DMS114 treated with DMSO at 0.1 percent for 48 hours (cell line): ENCODE results near the gene LINC01488.

Experiments used
- DNase-seq: peaks from one replicate; lab custom pipeline; 2025; ENCODE audit not compliant: unreplicated experiment; lab: John Stamatoyannopoulos, UW

Gene LINC01488

DNA sequence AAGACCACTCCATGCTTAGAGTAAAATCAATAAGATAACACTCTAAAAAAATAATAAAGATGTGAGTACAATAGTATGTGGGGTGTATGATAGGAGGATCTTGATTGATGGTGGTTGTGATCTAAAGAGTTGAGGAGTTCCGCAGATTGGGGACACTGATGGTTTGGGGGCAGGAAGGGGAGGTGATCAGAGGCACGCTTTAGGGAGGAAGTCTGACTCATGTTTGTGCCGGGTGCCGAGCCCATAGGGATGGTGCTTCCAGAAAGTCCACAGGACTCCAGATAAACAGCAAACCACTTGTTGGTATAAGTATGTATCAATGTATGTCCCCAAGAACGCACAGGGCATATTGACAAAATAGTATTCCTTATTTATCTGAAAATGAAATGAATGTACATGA is 27.5 kb downstream of the LINC01488 start:
- DNase-seq, result no peak

DNA sequence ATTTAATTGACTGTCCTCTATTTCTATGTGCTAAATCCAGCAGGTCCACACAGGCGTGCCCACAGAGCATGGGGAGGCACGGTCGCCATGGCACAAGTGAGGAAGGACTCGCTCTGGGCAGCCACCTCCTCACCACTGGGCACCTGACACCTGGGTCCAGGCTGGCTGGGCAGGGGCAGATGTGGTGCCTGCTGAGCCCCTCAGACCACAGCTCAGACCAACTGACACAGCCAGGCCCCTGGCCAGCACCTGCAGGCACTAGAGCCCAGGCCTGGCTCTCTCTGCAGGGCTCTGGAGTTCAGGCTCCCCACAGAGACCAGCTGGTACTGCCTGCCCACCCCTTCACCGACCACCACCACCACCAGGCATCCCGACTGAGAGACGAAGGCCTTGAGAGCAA is 27.9 kb downstream of the LINC01488 start:
- DNase-seq, result no peak

DNA sequence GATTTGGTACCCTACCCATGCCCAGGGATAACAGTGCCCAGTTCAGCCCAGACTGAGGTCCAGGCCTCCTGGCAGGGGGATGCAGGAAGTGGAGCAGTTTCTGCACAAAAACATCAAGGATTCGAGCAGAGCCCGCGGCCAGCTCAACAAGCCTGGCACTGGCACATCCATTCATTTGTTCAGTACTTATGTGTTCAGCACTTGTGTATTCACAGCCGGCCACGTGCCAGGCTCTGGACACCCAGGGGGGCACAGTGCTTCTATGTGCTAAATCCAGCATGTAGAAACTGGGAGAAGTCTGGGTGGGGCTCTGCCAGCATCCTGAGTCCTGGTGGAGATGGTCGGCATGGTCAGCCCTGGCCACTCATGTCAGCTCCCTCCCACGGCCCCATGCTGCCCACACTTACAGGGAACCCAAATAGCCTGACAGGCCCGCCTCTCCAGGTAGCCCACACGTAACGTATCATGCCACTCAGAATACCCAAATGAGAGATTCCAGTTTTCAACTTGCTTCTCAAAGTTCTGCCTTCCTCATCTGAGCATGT is 28.5 kb downstream of the LINC01488 start:
- no peak for DNase-seq

DNA sequence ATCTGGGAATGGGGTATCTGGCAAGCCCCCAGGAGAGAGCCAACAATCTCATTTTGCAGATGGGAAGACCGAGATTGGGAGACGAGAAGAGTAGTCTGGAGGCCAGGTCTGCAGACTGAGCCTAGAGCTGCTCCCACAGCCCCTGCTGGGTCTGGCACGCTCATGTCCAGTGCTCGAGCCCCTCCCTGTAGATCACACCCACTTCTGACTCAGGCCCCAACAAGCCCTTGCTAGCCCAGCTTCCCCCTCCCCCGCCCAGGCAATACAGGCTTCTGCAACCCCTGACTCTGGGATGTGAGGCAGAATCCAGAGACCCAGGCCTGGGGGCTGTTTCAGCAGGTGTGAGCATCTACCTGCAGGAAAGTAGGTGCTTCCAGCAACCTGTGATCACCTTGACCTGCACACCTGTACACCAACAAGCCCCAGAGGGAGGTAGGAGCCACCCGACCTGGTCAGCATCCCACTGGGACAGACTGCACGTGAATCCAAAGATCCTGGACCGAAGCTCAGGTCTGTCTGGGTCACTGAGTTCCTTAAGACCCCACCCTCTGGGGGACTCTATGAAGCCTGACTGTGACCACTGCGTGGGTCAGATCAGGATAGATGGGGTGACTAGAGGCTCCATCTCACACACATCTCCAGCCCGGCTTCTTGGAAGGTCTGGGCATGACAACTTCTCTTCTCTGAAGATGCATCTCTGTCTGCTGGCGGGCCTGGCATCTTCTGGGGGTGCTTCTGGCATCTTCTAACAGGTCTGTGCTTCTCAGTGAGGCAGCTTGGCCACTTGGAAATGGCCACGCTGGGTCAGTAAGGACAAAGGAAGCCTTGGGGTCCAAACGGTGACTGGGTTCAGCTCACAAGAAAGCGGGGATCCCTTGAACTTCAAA is 29.3 kb downstream of the LINC01488 start:
- DNase-seq, result no peak

DNA sequence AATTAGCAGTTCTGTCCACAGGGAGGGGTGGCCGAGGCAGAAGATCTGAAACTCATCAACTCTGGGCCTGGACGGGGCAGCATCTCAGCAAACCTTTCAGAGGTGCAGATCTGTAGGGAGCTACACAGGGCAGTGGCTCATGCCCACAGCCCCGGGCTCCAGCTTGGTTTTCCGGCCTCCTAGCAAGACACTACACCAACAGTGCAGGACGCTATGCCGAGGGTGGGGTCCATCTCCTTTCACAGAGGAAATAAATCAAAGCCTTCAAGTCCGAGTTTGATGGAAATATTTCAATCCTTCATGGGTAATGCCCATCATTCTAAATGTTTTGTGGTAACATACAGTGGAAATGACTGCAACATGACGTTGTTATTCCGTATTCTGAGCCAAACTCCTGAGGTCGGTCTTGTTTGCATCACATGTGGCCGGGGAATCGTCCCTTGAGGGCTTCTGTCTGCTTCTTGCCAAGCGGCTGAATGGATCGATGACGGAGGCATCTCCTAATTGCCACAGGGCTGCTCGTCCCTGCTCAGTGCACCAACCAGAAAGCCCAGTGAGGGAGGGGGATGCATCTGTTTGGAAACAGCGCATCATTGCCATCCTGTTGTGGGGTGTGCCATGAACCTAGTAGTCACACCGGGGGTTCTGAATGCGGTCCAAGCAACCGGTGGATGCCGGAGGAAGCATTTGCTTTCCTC is 30.0 kb downstream of the LINC01488 start:
- no peak for DNase-seq

DNA sequence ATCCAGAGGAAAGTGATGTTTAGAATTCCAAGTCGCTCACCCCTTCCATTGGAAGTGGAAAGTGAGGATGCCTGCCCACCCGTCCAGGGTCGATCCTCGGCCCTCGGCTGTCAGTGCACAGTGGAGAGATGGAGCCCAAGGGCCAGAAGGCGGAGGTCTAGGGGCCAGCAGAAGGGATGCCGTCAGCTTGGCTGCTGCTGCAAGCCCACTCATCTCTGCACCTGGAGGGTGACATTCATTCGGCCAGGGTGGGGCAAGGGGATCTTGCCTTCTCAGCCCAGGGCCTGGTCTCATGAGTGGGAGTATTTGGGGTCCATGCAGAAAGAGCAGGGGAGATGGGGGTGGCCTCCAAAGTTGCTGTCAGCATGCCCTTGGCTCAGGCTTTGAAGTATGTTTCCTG is 30.7 kb downstream of the LINC01488 start:
- no peak for DNase-seq

DNA sequence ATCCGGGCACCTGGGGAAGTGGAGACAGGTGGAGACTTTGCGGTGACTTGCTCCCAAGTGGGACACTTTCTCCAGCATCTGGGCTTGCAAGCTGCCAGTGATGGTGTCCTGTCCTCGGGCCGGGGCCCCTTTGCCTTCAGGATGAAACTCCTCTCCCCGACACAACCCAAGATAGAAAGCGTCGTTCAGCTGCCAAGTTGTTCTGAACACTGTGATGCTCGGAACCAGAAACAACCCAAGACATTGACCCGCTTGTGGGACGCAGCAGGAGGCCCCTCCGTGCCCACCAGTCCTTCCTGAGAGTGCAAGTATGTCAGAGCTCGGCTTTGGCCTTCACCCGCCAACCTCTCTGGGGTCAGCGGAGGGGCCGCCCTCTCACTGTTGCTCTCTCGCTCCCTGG is 31.3 kb downstream of the LINC01488 start:
- no peak for DNase-seq

DNA sequence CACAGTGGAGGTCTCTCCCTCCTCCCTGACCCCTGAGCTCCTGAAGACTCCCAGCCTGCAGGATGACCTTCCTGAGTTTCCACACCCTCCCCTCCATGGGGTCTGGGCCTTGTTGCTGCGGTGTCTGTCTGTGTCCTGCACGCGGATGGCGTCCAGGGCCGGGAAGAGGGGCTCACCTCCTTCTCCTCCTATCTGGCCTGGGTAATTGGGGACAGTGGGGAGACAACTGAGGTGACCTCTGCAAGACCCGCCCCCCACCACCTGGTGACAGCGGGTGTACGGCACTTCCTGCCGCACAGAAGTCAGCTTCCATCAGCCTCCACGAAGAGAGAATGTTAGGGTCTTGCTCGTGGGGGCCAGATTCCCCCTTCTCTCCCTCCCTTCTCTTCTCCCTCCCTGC is 31.7 kb downstream of the LINC01488 start:
- no peak for DNase-seq

DNA sequence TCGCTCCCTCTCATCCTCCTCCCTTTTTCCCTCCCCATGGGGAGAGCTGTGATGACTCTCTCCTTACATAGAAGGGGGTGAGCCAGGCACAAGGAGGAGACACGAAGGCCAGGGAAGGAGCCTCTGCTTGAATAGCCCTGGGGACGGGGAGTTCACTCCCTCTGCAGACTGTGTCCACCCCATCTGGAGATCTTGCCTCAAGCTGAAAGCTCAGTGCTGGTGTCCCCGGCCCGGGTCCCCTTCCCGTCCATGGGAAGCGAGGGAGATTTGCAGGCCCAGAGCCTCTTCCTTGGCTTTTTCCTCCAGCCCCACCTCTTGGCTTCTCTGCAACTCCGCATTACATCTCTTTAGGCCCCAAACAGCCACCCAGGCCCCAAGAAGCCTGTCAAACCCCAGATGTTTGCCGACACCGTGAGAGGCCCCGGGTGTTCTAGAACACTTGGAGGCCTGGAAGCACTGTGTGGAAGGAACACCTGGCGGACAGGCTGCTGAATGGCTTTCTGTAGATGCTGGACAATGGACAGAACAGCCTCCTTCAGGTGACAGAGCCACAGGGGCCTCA is 32.3 kb downstream of the LINC01488 start:
- no peak for DNase-seq

DNA sequence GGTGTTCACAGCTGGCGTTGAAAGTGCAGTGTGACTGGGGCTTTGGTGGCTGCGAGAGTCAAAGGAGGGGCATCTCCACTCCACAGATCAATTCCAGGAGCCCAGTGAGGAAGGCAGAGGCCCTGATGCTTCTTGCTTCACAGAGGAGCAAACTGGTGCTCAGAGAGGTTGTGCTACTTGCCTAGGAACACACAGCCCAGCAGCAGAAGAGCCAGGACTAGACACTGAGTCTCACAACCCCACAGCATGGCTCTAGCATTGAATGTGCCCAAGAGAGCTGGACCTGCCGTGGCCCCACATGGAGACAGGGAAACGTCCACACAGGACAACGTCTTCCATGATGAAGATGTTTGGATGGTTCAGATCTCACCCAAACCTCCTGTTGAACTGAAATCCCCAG is 33.3 kb downstream of the LINC01488 start:
- DNase-seq, result no peak

DNA sequence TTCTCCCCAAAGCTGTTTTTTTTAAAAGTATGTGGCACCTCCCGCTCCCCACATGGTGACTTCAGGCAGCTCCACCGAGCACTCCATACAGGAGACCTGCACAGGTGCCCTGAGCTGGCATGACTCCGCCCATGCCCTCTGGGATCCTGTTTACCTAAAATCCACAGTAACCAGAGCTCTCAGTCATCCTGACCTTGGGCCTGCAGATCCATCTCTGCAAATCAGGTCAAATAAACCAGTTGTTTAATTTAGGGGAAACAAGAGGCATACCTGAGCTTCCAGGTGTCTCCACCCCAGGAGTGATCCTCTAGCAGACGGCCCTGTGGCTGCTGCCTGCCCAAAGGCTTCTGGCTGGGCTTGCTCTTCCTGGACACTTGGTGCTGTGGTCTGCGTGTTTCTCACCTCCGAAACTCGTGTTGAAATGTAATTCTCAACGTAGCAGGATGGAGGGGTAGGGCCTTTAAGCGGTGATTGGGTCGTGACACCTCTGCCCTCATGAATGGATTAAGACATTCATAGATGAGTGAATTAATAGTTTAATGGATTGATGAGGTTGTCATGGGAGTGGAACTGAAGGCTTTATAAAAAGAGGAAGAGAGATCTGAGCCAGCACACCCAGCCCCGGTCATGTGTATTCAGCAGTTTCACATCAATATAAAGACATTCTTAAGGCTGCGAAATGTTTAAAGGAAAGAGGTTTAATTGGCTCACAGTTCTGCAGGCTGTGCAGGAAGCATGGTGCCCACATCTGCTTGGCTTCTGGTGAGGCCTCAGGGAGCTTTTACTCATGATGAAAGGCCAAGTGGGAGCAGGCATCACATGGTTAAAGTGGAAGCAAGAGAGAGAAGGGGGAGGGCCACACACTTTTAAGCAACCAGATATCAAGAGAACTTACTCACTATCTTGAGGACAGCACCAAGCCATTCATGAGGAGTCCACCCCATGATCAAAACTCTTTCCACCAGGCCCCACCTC is 34.1 kb downstream of the LINC01488 start:
- DNase-seq, result no peak

DNA sequence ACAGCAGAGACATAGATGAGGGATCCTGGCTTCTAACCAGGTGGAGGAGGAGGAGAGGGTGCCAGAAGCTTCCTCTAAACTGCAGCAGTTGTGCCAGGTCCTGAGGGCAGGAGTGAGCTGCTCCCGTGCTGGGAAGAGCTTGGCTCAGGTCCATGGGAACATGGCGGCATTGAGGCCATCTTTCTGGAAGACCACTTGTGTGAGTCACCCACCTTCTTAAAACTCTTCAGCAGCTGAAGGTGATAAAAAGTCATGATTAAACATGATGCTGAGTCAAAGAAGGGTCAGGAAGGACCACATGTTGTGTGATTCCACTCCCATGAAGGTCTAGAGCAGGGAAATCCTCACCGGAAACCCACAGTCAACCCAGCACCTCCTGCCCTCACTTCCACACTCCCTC is 35.1 kb downstream of the LINC01488 start:
- no peak for DNase-seq

DNA sequence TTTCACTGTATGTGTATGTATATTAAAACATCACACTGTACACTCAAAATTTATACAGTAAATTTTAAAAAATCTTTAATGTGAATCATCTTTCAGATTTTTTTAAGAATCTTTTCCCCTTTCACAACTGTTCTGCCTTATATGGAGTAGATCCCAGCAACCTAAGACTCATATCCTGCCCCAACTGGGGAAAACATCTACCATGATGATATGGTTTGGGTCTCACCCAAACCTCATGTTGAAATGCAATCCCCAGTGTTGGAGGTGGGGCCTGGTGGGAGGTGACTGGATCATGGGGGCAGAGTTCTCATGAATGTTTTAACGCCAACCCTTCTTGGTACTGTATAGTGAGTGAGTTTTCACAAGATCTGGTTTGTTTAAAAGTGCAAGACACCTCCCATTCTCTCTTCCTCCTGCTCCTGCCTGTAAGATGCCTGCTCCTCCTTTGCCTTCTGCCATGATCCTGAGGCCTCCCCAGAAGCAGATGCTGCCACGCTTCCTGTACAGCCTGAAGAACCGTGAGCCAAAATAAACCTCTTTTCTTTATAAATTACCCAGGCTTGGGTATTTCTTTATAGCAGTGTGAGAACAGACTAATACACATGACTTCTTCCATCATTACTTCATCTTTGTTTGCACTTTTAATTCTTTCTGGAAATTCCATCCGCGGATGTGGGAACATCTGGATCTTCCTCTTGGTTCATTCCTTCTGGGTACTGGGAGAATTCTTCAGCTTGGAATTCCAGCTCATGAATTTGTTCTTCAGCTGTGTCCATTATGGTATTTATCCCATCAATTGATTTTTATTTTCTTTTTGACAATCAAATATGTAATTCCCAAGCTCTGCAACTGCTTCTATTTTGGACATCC is 36.9 kb downstream of the LINC01488 start:
- DNase-seq, result no peak

DNA sequence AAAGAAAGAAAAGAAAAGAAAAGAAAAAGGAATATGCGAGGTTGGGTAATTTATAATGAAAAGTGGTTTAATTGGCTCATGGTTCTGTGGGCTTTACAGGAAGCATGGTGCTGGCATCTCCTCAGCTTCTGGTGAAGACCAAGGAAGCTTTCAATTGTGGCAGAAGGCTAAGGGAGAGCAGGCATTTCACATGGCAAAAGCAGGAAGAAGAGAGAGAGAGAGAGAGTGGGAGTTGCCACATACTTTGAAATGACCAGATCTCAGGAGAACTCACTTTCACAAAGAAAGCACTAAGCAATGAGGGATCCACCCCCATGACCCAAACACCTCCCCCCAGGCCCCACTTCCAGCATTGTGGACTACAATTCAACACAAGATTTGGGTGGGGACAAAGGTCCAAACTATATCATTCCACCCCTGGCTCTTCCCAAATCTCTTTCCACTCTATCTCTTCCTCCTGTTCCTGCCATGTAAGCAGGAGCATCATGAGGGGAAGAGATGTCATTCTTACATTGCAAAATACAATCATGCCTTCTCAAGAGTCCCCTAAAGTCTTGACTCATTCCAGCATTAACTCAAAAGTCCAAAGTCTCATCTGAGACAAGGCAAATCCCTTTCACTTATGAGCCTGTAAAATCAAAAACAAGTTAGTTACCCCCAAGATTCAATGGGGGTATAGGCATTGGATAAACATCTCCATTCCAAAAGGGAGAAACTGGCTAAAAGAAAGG is 38.9 kb downstream of the LINC01488 start:
- no peak for DNase-seq

DNA sequence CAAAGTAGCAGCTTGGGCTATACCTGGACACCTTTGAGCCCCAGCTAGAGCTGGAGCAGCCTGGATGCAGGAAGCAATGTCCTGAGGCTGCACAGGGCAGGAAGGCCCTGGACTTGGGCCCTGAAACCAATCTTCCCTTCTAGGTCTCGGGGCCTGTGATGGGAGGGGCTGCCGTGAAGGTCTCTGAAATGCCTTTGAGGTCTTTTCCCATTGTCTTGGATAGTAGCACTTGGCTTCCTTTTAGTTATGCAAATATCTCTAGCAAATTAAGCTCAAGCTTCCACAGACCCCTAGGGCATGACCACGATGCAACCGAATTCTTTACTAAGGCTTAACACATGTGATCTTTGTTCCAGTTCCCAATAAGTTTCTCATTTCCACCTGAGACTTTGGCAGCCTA is 40.0 kb downstream of the LINC01488 start:
- DNase-seq, result no peak

DNA sequence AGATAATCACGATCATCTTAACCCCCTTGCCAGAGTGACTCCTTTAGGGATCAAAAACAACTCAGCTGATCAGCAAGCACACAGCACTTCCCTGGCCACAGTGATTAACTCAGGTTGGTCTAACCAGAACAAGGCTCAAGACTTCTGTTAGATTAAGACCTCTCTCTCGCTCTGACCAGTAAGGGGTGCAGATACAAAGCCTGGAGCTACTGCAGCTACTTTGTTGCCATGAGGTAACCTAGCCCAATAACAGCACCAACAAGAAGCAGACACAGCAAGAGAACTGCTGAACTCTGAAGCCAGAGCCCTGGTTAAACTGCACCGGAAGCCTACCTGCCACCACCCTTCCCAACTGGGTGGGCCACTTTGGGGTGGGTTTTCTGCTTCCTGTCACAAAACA is 42.0 kb downstream of the LINC01488 start:
- no peak for DNase-seq

DNA sequence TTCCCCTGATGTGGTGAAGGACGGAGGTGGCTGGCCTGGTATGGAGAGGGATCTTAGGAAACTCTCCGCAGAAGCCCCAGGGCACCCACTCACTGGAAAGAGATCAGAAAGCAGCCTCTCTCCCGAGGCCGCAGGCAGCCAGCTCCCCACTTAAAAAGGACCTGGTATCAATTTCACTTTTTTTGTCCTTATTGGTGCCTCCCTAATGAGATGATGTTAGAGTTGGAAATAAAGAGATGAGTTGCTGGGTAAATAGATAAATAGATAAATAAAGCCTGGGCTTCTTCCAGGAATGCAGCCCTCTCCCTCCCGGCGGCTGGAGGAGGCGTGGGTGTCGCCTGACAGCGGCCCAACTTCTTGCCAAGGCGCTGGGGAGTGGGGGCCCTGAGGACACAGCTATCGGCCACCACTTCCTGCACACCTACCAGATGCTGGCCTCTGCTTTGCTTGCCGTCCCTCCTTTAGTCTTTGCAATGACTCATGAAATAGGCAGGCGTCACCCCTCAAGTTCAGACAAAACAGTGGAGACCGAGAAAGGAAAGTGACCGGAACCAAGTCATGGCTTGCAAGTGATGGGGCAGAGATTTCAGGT is 42.9 kb downstream of the LINC01488 start:
- no peak for DNase-seq

DNA sequence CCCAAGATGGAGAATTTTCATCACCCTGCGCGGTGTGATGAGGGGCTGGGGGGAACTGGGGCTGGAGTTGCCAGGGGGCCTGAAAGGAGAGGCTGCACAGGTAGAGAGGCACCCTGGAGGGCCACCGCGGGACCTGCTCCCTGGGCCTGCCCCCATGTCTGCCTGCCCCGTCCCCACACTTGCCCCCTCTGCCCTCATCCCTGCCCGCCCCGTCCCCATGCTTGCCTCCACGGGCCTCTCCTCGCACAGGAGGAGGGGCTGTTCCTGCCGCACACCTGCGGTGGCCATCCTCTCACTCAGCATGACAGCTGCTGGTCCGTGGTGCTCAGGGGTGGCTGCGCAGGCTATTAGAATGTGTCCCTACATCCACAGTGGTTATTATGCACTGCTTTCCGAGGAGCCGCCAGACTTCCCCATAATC is 43.5 kb downstream of the LINC01488 start:
- DNase-seq, result no peak
